Measurements from ENCODE around the gene TMEM263. TPM values are rescaled to one million over a fixed set of nuclear protein-coding genes. Genes with fewer than 3 reads are reported as not detected.

Gene TMEM263
- total RNA-seq (10 to 100 TPM; 37.8 to 55.7 (median 49.7) TPM), polyA plus RNA-seq (10 to 100 TPM; 17.2 to 28.8 TPM)
- long read RNA-seq, donor 1, transcript TMEM263-204 (3 exons, 3,349 nt): minor isoform, 15 of 45 reads
- long read RNA-seq, donor 1, transcript TMEM263-201 (4 exons, 3,362 nt): major isoform, 19 of 45 reads
- long read RNA-seq, donor 1, partial matches to known transcripts: 0 of 45 reads
- long read RNA-seq, donor 1, other reads (novel, unspliced or antisense): 9 of 45 reads
- long read RNA-seq, donor 2, transcript TMEM263-204 (3 exons, 3,349 nt): minor isoform, 6 of 18 reads
- long read RNA-seq, donor 2, transcript TMEM263-201 (4 exons, 3,362 nt): major isoform, 9 of 18 reads
- long read RNA-seq, donor 2, partial matches to known transcripts: 0 of 18 reads
- long read RNA-seq, donor 2, other reads (novel, unspliced or antisense): 0 of 18 reads
- long read RNA-seq, donor 3, transcript TMEM263-204 (3 exons, 3,349 nt): major isoform, 56 of 98 reads
- long read RNA-seq, donor 3, transcript TMEM263-201 (4 exons, 3,362 nt): minor isoform, 33 of 98 reads
- long read RNA-seq, donor 3, partial matches to known transcripts: 0 of 98 reads
- long read RNA-seq, donor 3, other reads (novel, unspliced or antisense): 8 of 98 reads

DNA sequence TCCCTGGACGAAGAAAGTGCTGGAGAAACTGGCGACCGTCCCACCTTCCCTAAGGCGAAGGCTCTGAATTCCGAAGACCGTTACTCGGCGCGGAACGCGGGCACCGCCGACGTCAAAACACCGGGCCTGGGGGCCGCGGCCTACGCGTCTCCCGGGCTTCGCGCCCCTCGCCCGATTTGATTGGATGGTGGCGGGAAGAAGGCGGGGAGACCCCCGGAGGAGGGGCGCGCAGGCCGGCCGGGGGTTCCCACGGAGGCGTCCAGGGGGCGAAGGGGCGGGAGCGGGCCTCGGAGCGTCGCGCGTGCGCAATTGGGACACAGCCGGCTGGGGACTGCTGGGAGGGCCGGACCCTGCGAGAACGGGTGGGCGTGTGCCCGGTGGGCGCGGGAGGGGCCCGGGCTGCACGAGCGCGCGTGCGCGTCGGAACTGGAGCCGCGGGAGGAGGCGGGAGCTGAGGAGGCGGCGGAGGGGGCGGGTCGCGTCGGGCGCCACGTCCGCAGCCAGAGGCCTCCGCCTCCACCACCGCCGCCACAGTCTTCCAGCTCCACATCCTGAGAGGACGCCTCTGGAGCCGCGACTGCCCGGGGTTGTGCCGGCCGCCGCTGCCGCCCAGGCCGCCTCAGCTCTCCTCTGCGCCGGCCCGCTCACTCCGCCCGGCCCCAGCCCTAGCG is at the start of gene TMEM263:
Gene TMEM263, plus strand, starts transcription at position 531 of the 671 bp plus-strand sequence. CDS start 11,210 bp downstream, outside the sequence.
- TF ChIP-seq POLR2A (IDR thresholded peaks at IDR 0.05) (peak; percentile 93), EP300 (IDR thresholded peaks at IDR 0.05) (no peak)
- TF ChIP-seq, protein P1, sequence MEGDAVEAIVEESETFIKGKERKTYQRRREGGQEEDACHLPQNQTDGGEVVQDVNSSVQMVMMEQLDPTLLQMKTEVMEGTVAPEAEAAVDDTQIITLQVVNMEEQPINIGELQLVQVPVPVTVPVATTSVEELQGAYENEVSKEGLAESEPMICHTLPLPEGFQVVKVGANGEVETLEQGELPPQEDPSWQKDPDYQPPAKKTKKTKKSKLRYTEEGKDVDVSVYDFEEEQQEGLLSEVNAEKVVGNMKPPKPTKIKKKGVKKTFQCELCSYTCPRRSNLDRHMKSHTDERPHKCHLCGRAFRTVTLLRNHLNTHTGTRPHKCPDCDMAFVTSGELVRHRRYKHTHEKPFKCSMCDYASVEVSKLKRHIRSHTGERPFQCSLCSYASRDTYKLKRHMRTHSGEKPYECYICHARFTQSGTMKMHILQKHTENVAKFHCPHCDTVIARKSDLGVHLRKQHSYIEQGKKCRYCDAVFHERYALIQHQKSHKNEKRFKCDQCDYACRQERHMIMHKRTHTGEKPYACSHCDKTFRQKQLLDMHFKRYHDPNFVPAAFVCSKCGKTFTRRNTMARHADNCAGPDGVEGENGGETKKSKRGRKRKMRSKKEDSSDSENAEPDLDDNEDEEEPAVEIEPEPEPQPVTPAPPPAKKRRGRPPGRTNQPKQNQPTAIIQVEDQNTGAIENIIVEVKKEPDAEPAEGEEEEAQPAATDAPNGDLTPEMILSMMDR (IDR thresholded peaks at IDR 0.05): peak in 1 of 3 donors; percentile 24
- intact Hi-C loops (cut with DNase I): loop anchor here in 2 of 4 donors (2.0 to 10.0 kb wide), 2 partner anchors 137 to 139 kb away; partner anchors contain the start of gene CRY1 (in 2 of the 2)
- 0 to 1% (median 0%) methylated on average over 42 to 83 of the region's 88 CpGs for WGBS, 3 donors
- H3K9me3 ChIP-seq: no peaks in the 10 kb centered on the region
- peak; percentile 96 to 98 (median 97) for DNase-seq
- no peaks in the 10 kb centered on the region for H3K36me3 ChIP-seq
- peaks cover 2% of the 10 kb centered on the region for H3K4me1 ChIP-seq (ENCODE audit: insufficient read depth)
- no peaks in the 10 kb centered on the region for H3K27me3 ChIP-seq
- peak within 1 kb of the TSS; percentile 96 for H3K4me3 ChIP-seq
- H3K27ac ChIP-seq: peak within 1 kb of the TSS; percentile 63 to 99

DNA sequence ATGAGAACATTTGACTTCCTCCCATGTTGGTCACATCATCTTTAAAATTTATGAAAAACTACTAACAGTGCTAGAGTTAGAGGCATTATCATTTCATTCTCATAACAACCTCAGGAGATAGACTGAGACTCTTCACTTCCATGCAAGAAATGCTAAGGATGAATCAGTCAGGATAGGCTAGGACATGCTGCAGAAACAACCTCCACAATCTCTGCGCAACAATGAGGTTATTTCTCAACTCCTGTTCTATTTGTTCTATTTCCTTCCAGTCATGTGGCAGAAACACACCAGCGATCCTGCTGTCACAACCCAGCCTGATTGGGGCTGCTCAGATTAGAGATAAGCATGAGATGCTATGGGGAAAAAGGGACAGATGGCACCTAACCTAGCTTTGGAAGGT is 49.0 kb upstream of the TMEM263 start:
- Histone ChIP-seq H3K36me3 (no peaks in the 10 kb centered on the region), H3K9me3 (no peaks in the 10 kb centered on the region), H3K27me3 (no peaks in the 10 kb centered on the region), H3K4me3 (no peak overlapping the region), H3K4me1 (ENCODE audit: insufficient read depth) (no peaks in the 10 kb centered on the region), H3K27ac (no peak overlapping the region)
- 84 to 95% (median 91%) methylated on average over 2 of the region's 2 CpGs for WGBS, 3 donors
- DNase-seq: no peak
- TF ChIP-seq, protein P1 (IDR thresholded peaks at IDR 0.05): no peak
- TF ChIP-seq POLR2A (IDR thresholded peaks at IDR 0.05) (no peak), EP300 (IDR thresholded peaks at IDR 0.05) (no peak)
- intact Hi-C loops (cut with DNase I): no loop called here

DNA sequence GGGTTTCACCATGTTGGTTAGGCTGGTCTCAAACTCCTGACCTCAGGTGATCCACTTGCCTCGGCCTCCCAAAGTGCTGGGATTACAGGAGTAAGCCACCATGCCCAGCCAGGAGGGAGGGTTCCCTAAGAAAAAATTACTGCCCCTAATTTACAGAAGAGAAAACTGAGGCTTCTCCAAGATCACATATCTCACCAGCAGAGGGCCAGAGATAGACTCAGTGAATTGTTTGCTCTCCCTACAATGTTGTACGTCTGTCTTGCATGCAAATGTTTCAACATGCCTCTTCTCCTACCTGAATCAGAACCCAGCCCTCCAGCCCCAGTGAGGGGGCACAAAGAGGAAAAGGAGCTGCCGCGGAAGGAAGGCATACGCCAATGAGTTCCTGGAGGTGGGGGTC is 48.3 kb upstream of the TMEM263 start:
- Histone ChIP-seq H3K36me3 (no peaks in the 10 kb centered on the region), H3K4me3 (no peak overlapping the region), H3K27me3 (no peaks in the 10 kb centered on the region), H3K9me3 (no peaks in the 10 kb centered on the region), H3K27ac (no peak overlapping the region), H3K4me1 (ENCODE audit: insufficient read depth) (no peaks in the 10 kb centered on the region)
- TF ChIP-seq, protein P1 (IDR thresholded peaks at IDR 0.05): no peak
- no peak for TF ChIP-seq POLR2A (IDR thresholded peaks at IDR 0.05)
- TF ChIP-seq EP300 (IDR thresholded peaks at IDR 0.05): no peak
- WGBS, 3 donors: 66 to 85% (median 66%) methylated on average over 5 of the region's 5 CpGs
- intact Hi-C loops (cut with DNase I): no loop called here
- DNase-seq: no peak

DNA sequence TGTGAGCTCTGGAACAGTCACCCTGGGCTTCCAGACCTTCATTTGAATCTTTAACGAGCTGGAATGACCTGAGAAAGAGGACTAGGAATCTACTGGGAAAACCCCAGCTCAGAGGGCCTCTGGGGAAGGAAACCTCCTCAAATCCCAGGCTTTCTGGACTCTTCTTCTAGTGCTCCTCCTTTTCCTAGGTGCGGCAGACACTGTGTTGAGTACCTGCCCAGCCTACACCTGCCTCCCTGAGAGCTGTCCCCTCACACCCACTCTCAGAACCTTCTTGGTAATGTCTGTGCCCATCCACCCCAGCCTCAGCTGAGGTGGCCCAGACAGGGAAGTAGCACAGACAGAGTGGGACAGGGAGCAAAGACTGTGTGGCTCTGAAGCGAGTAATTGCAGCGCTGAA is 47.9 kb upstream of the TMEM263 start:
- WGBS, 3 donors: 79 to 87% (median 82%) methylated on average over 4 of the region's 4 CpGs
- Histone ChIP-seq H3K4me1 (ENCODE audit: insufficient read depth) (no peaks in the 10 kb centered on the region), H3K4me3 (no peak overlapping the region), H3K27ac (no peak overlapping the region), H3K36me3 (no peaks in the 10 kb centered on the region), H3K9me3 (no peaks in the 10 kb centered on the region), H3K27me3 (no peaks in the 10 kb centered on the region)
- TF ChIP-seq EP300 (IDR thresholded peaks at IDR 0.05) (no peak), POLR2A (IDR thresholded peaks at IDR 0.05) (no peak)
- TF ChIP-seq, protein P1 (IDR thresholded peaks at IDR 0.05): no peak
- intact Hi-C loops (cut with DNase I): no loop called here
- DNase-seq: no peak

Measured in ovary (tissue), 10 donors.